WI38 (cell line): ENCODE results near the gene KDELR3.

Source experiments
- H3K4me3 ChIP-seq: 2 replicates; pipeline ENCODE4 v1.5.1; 2011; ENCODE audit warnings: low read depth, mild to moderate bottlenecking, control low read depth, low read length
- CTCF ChIP-seq: IDR thresholded peaks from 2 replicates; pipeline ENCODE4 v1.5.1; 2012; ENCODE audit warnings: low read depth, mild to moderate bottlenecking, control low read depth, low read length

The KDELR3 gene

GRCh38 chr22:38477585-38477984 lies 9.7 kb downstream of the KDELR3 start:
- no peak overlapping the region for H3K4me3 ChIP-seq
- TF ChIP-seq CTCF: no peak

GRCh38 chr22:38479096-38479837 lies 11.4 kb downstream of the KDELR3 start:
- H3K4me3 ChIP-seq: no peak overlapping the region
- no peak for TF ChIP-seq CTCF

- no peak overlapping the region for H3K4me3 ChIP-seq
- no peak for TF ChIP-seq CTCF
Measured at GRCh38 chr22:38481162-38481870, 13.4 kb downstream of the KDELR3 start.

GRCh38 chr22:38481871-38482332 lies 14.0 kb downstream of the KDELR3 start:
- H3K4me3 ChIP-seq: no peak overlapping the region
- no peak for TF ChIP-seq CTCF

GRCh38 chr22:38482662-38483308 lies 14.9 kb downstream of the KDELR3 start:
- no peak overlapping the region for H3K4me3 ChIP-seq
- TF ChIP-seq CTCF: no peak

GRCh38 chr22:38484244-38484643 lies 16.3 kb downstream of the KDELR3 start:
- no peak for TF ChIP-seq CTCF
- no peak overlapping the region for H3K4me3 ChIP-seq

- H3K4me3 ChIP-seq: no peak overlapping the region
- no peak for TF ChIP-seq CTCF
Measured at GRCh38 chr22:38485783-38486182, 17.9 kb downstream of the KDELR3 start.
